Measurements from ENCODE around the gene TSPEAR. TPM values are rescaled to one million over a fixed set of nuclear protein-coding genes. Genes with fewer than 3 reads are reported as not detected.

Gene TSPEAR
- not detected for total RNA-seq
- long read RNA-seq: 0 reads

- DNase-seq (ENCODE audit: low spot score): peak; percentile 81
These were observed at the start of gene TSPEAR for GRCh38 chr21:44711327-44712202. Gene TSPEAR (minus strand): TSS chr21:44711572. CDS start chr21:44711514, 58 bp downstream.

GRCh38 chr21:44760376-44760775, 49.0 kb upstream of the TSPEAR start:
- peak; percentile 84 for DNase-seq (ENCODE audit: low spot score)

GRCh38 chr21:44759628-44760285, 48.4 kb upstream of the TSPEAR start:
- DNase-seq (ENCODE audit: low spot score): peak; percentile 45

GRCh38 chr21:44758781-44759627, 47.6 kb upstream of the TSPEAR start:
- DNase-seq (ENCODE audit: low spot score): peak; percentile 83

GRCh38 chr21:44758141-44758561, 46.8 kb upstream of the TSPEAR start:
- peak; percentile 89 for DNase-seq (ENCODE audit: low spot score)

GRCh38 chr21:44757731-44758130, 46.4 kb upstream of the TSPEAR start:
- DNase-seq (ENCODE audit: low spot score): peak; percentile 71

GRCh38 chr21:44756423-44757185, 45.2 kb upstream of the TSPEAR start:
- DNase-seq (ENCODE audit: low spot score): peak; percentile 82

GRCh38 chr21:44755227-44755626, 43.9 kb upstream of the TSPEAR start:
- DNase-seq (ENCODE audit: low spot score): no peak

GRCh38 chr21:44753357-44753756, 42.0 kb upstream of the TSPEAR start:
- DNase-seq (ENCODE audit: low spot score): peak; percentile 64

GRCh38 chr21:44752671-44753235, 41.4 kb upstream of the TSPEAR start:
- peak; percentile 49 for DNase-seq (ENCODE audit: low spot score)

- peak; percentile 82 for DNase-seq (ENCODE audit: low spot score)
These were observed 40.6 kb upstream of the TSPEAR start for GRCh38 chr21:44751799-44752636.

- peak; percentile 83 for DNase-seq (ENCODE audit: low spot score)
These were observed 39.9 kb upstream of the TSPEAR start for GRCh38 chr21:44751186-44751798.

- peak; percentile 30 for DNase-seq (ENCODE audit: low spot score)
These were observed 39.3 kb upstream of the TSPEAR start for GRCh38 chr21:44750675-44751025.

- DNase-seq (ENCODE audit: low spot score): no peak
These were observed 38.6 kb upstream of the TSPEAR start for GRCh38 chr21:44749759-44750674.

GRCh38 chr21:44749116-44749758, 37.9 kb upstream of the TSPEAR start:
- no peak for DNase-seq (ENCODE audit: low spot score)

GRCh38 chr21:44748621-44749020, 37.2 kb upstream of the TSPEAR start:
- no peak for DNase-seq (ENCODE audit: low spot score)

- DNase-seq (ENCODE audit: low spot score): no peak
These were observed 31.2 kb upstream of the TSPEAR start for GRCh38 chr21:44742418-44743153.

All from mesenteric fat pad (tissue), 1 donor.